ENCODE results near the gene PABPN1L.

PABPN1L gene

GRCh38 chr16:88867581-88868246 is 1.3 kb upstream of the PABPN1L start:
- no peak for DNase-seq

GRCh38 chr16:88865742-88866141 is 718 bp downstream of the PABPN1L start:
- no peak for DNase-seq

GRCh38 chr16:88865310-88865709 is 1.1 kb downstream of the PABPN1L start:
- no peak for DNase-seq

GRCh38 chr16:88864521-88864920 is 1.9 kb downstream of the PABPN1L start:
- DNase-seq: no peak

GRCh38 chr16:88864099-88864498 is 2.4 kb downstream of the PABPN1L start:
- no peak for DNase-seq

GRCh38 chr16:88863426-88863825 is 3.0 kb downstream of the PABPN1L start:
- no peak for DNase-seq

- DNase-seq: no peak
These were observed 3.5 kb downstream of the PABPN1L start for GRCh38 chr16:88862968-88863367.

- no peak for DNase-seq
These were observed 5.1 kb downstream of the PABPN1L start for GRCh38 chr16:88861359-88861758.

GRCh38 chr16:88859381-88860091 is 6.9 kb downstream of the PABPN1L start:
- no peak for DNase-seq

- DNase-seq: no peak
These were observed 8.6 kb downstream of the PABPN1L start for GRCh38 chr16:88857728-88858339.

- DNase-seq: peak; percentile 58
These were observed 9.4 kb downstream of the PABPN1L start, which contains the start of the genes GALNS and TRAPPC2L for GRCh38 chr16:88856828-88857727. Gene GALNS, minus strand, starts transcription at chr16:88856947. Its CDS starts 70 bp downstream, at chr16:88856877. Gene TRAPPC2L, plus strand, starts transcription at chr16:88857127. Its CDS starts 24 bp downstream, at chr16:88857151.

GRCh38 chr16:88856122-88856827 is 10.2 kb downstream of the PABPN1L start:
- no peak for DNase-seq

GRCh38 chr16:88855736-88856121 is 10.7 kb downstream of the PABPN1L start:
- no peak for DNase-seq

GRCh38 chr16:88855176-88855575 is 11.3 kb downstream of the PABPN1L start:
- DNase-seq: no peak

- no peak for DNase-seq
These were observed 12.0 kb downstream of the PABPN1L start for GRCh38 chr16:88854306-88855111.

GRCh38 chr16:88853325-88853941 is 13.0 kb downstream of the PABPN1L start:
- DNase-seq: no peak

GRCh38 chr16:88851616-88852015 is 14.8 kb downstream of the PABPN1L start:
- DNase-seq: no peak

GRCh38 chr16:88850531-88851199 is 15.8 kb downstream of the PABPN1L start:
- no peak for DNase-seq

- no peak for DNase-seq
These were observed 17.9 kb downstream of the PABPN1L start for GRCh38 chr16:88848557-88848956.

- no peak for DNase-seq
These were observed 18.8 kb downstream of the PABPN1L start for GRCh38 chr16:88847654-88848053.
